SK-N-SH (cell line): Measurements from ENCODE around the gene CDH18. TPM values are rescaled to one million over a fixed set of nuclear protein-coding genes. Genes with fewer than 3 reads are reported as not detected.
"Not testable (repeated sequence)": the region's sequence is repeated elsewhere in the genome, so short reads cannot be mapped to it uniquely, and the experiment has no call there.

Experiments used
- CTCF ChIA-PET: fragments of 300-600, 350-600 bp; formaldehyde crosslinking; extraction: SDS; loops from one replicate; lab custom pipeline; 2021; lab: Yijun Ruan, JAX
- POLR2A ChIA-PET: fragments of 350-600 bp; sonication (Branson Sonifier 250); formaldehyde crosslinking; extraction: SDS; loops from one replicate; lab custom pipeline; 2020; ENCODE audit warnings: antibody characterized with exemption, inconsistent platforms; lab: Yijun Ruan, JAX
- DNase-seq: peaks from one replicate; pipeline ENCODE4 v3.0.0; 2012
- H2AFZ ChIP-seq: fragments of 200-600 bp; sonication (generic); 2 replicates; pipeline ENCODE4 v1.8.1; 2016; ENCODE audit warnings: antibody characterized with exemption, mild to moderate bottlenecking, low read depth
- H3F3A ChIP-seq: fragments of 200-600 bp; sonication (generic); replicated peaks from 2 replicates; pipeline ENCODE3; 2016; ENCODE audit warnings: antibody characterized with exemption, mild to moderate bottlenecking; ENCODE audit not compliant: insufficient read depth
- H3K27ac ChIP-seq, 2 experiments: fragments of 200-500 bp in 1 of 2; fragments of 200-600 bp in 1 of 2; sonication (Bioruptor generic) in 1 of 2; sonication (generic), shearing (Covaris generic) in 1 of 2; 2 replicates each; pipeline versions ENCODE4 v1.5.1 to v1.6.1; 2014 to 2016; ENCODE audit warnings: low read depth in 2 of 2, inconsistent platforms in 1 of 2, low read length in 1 of 2, mild to moderate bottlenecking in 1 of 2, mixed read lengths in 1 of 2
- H3K27me3 ChIP-seq: fragments of 200-600 bp; sonication (generic), shearing (Covaris generic); 2 replicates; pipeline ENCODE4 v1.6.1; 2016; ENCODE audit warnings: mixed run types; ENCODE audit not compliant: insufficient read depth
- H3K36me3 ChIP-seq, 2 experiments: fragments of 200-500 bp in 1 of 2; fragments of 200-600 bp in 1 of 2; sonication (Bioruptor generic) in 1 of 2; sonication (generic) in 1 of 2; replicated peaks in 1 of 2; 2 replicates each; pipeline versions ENCODE3 to v1.5.1; 2014 to 2016; ENCODE audit warnings: low read length in 1 of 2, mild to moderate bottlenecking in 1 of 2; ENCODE audit not compliant: insufficient read depth in 2 of 2, control insufficient read depth in 1 of 2
- H3K4me1 ChIP-seq, 2 experiments: fragments of 200-500 bp in 1 of 2; fragments of 200-600 bp in 1 of 2; sonication (Bioruptor generic) in 1 of 2; sonication (generic), shearing (Covaris generic) in 1 of 2; 2 replicates each; pipeline versions ENCODE4 v1.5.1 to v1.6.1; 2014 to 2016; ENCODE audit warnings: low read depth in 1 of 2, low read length in 1 of 2, mixed run types in 1 of 2; ENCODE audit not compliant: insufficient read depth in 2 of 2, control insufficient read depth in 1 of 2
- H3K4me2 ChIP-seq: fragments of 200-600 bp; sonication (generic), shearing (Covaris generic); 2 replicates; pipeline ENCODE4 v1.6.1; 2017; ENCODE audit warnings: mixed run types
- H3K4me3 ChIP-seq, 2 experiments: fragments of 200-500 bp in 1 of 2; fragments of 200-600 bp in 1 of 2; sonication (Bioruptor generic) in 1 of 2; sonication (generic), shearing (Covaris generic) in 1 of 2; 2 replicates each; pipeline versions ENCODE4 v1.5.1 to v1.8.1; 2014 to 2016; ENCODE audit warnings: low read depth in 2 of 2, inconsistent platforms in 1 of 2, low read length in 1 of 2, mild to moderate bottlenecking in 1 of 2, mixed read lengths in 1 of 2, moderate library complexity in 1 of 2
- H3K79me2 ChIP-seq: fragments of 200-600 bp; sonication (generic); 2 replicates; pipeline ENCODE4 v1.8.1; 2017; ENCODE audit warnings: mild to moderate bottlenecking; ENCODE audit not compliant: insufficient read depth
- H3K9ac ChIP-seq: fragments of 200-600 bp; sonication (generic); 2 replicates; pipeline ENCODE4 v1.6.1; 2017; ENCODE audit warnings: mixed run types
- H3K9me2 ChIP-seq: fragments of 200-600 bp; sonication (generic); 2 replicates; pipeline ENCODE4 v1.6.1; 2017; ENCODE audit warnings: mixed run types
- H3K9me3 ChIP-seq: fragments of 200-600 bp; sonication (generic); 2 replicates; pipeline ENCODE4 v1.6.1; 2017; ENCODE audit warnings: mixed run types, mild to moderate bottlenecking, moderate library complexity
- H4K20me1 ChIP-seq: fragments of 200-600 bp; sonication (generic); 2 replicates; pipeline ENCODE4 v1.6.1; 2017; ENCODE audit warnings: mild to moderate bottlenecking, mixed run types; ENCODE audit not compliant: insufficient read depth
- EZH2phosphoT487 ChIP-seq: fragments of 200-600 bp; sonication (generic); IDR thresholded peaks from 2 replicates; pipeline ENCODE4 v1.6.1; 2017; ENCODE audit warnings: low read depth, mixed run types, mild to moderate bottlenecking, antibody characterized with exemption, moderate library complexity, borderline replicate concordance
- FOXJ3 ChIP-seq: sonication (generic); formaldehyde crosslinking; IDR thresholded peaks from 2 replicates; pipeline ENCODE4 v1.5.1; 2020; ENCODE audit warnings: mild to moderate bottlenecking, missing genetic modification reagents
- NFIC ChIP-seq: IDR thresholded peaks from 2 replicates; pipeline ENCODE4 v1.4.0; 2012; ENCODE audit warnings: borderline replicate concordance
- RAD21 ChIP-seq: IDR thresholded peaks from 2 replicates; pipeline ENCODE4 v1.6.1; 2012; ENCODE audit warnings: mild to moderate bottlenecking, low read length
- RCOR1 ChIP-seq: fragments of 150-350 bp; IDR thresholded peaks from 2 replicates; pipeline ENCODE4 v1.6.1; 2017; ENCODE audit warnings: antibody characterized with exemption, low read length
- TAF1 ChIP-seq: IDR thresholded peaks from 2 replicates; pipeline ENCODE4 v1.6.1; 2012; ENCODE audit warnings: low read depth, mild to moderate bottlenecking, low read length, moderate library complexity, borderline replicate concordance
- USF1 ChIP-seq: IDR thresholded peaks from 2 replicates; pipeline ENCODE4 v1.4.0; 2012; ENCODE audit warnings: low read depth, borderline replicate concordance
- USF2 ChIP-seq: fragments of 150-350 bp; IDR thresholded peaks from 2 replicates; pipeline ENCODE4 v1.6.1; 2017; ENCODE audit warnings: antibody characterized with exemption, low read length, low read depth, borderline replicate concordance
- ZBTB33 ChIP-seq: IDR thresholded peaks from 2 replicates; pipeline ENCODE4 v1.4.0; 2012; ENCODE audit warnings: low read depth, borderline replicate concordance
- WGBS: methylation state at CpG from one replicate; pipeline ENCODE4 v1.1.6; 2017; ENCODE audit warnings: low lambda C conversion rate; 5-methylcytosine and 5-hydroxymethylcytosine counted together
- polyA plus RNA-seq, 3 experiments: library from polyadenylated mRNA; depleted of rRNA; stranded (reverse); fragments of >200 nt; gene quantifications; 2 replicates each; pipeline ENCODE4 v1.2.3, GENCODE V29; 2012

CDH18 gene
- polyA plus RNA-seq, 1 of the 3 experiments (the other 2 are of a cell fraction), result 6.0 TPM

GRCh38 chr5:19777363-19777762, 210.6 kb downstream of the CDH18 start:
- Histone ChIP-seq H4K20me1 (no peaks in the 10 kb centered on the region), H2AFZ (no peak overlapping the region), H3K9ac (no peak overlapping the region), H3K36me3 (no peaks in the 10 kb centered on the region), H3K27ac (no peak overlapping the region), H3F3A (no peaks in the 10 kb centered on the region), H3K27me3 (no peaks in the 10 kb centered on the region), H3K79me2 (no peaks in the 10 kb centered on the region), H3K4me2 (no peak overlapping the region), H3K9me3 (no peaks in the 10 kb centered on the region), H3K4me1 (no peaks in the 10 kb centered on the region), H3K4me3 (no peak overlapping the region), H3K9me2 (no peaks in the 10 kb centered on the region)
- 42% methylated on average over 5 of the region's 5 CpGs for WGBS
- POLR2A ChIA-PET, result no interaction called here
- CTCF ChIA-PET, result no interaction called here
- no peak for TF ChIP-seq ZBTB33
- TF ChIP-seq EZH2phosphoT487, result no peak
- TF ChIP-seq RAD21, result no peak
- no peak for TF ChIP-seq TAF1
- no peak for TF ChIP-seq RCOR1
- no peak for TF ChIP-seq USF1
- TF ChIP-seq FOXJ3, result no peak
- TF ChIP-seq USF2, result no peak
- TF ChIP-seq NFIC, result no peak
- DNase-seq, result no peak

GRCh38 chr5:19776886-19777285, 211.1 kb downstream of the CDH18 start:
- H3K27ac ChIP-seq, result not testable (repeated sequence)

More at GRCh38 chr5:19776886-19777285, 211.1 kb downstream of the CDH18 start:
- H3K9me3 ChIP-seq, H3F3A ChIP-seq, H2AFZ ChIP-seq, H3K4me1 ChIP-seq, POLR2A ChIA-PET, H3K79me2 ChIP-seq, DNase-seq, H3K9ac ChIP-seq, CTCF ChIA-PET, H3K4me2 ChIP-seq, H4K20me1 ChIP-seq, H3K9me2 ChIP-seq, H3K4me3 ChIP-seq, H3K36me3 ChIP-seq, H3K27me3 ChIP-seq: not testable (repeated sequence)
- WGBS, result 53% methylated on average over 5 of the region's 5 CpGs
